ENCODE measurements around the gene SYNGAP1. TPM values are rescaled to one million over a fixed set of nuclear protein-coding genes. Genes with fewer than 3 reads are reported as not detected.

Gene SYNGAP1
- total and polyA plus RNA-seq, 2 donors (not counting 1 experiment from before 2014, with no cell fraction given), result 3.6 to 7.3 TPM

DNA sequence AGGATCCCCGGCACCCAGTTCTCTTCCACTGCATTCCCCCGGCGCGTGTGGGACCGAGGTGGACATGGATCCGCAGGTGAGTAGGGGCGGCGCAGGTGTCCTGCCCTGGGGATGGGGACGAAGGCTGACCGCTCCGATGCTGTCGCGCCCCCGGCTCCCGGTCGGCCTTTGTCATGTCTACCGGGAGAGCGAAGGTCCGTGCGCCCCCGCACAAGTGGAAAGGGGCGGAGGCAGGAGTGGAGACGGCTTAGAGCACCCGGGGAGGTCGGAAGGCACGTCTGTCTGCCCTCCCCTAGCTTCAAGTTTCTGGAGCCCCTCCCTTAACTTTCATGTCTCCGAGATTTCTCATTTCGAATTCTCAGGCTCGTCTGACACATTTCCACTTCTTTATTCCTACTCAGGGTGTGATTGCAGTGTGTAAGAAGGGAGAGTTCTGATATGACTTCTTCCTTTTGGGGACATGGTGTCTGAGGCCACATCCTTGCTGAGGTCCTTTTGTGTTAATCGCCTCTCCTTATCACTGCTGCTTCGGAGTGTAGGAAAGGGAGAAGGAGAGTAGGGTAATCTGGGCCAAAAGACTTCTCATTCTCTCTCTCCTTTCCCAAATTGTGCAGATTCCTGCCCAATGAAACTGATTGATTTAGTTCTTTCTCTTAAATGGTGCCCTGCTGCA is 27.8 kb upstream of the SYNGAP1 start:
- TF ChIP-seq EZH2 (IDR thresholded peaks at IDR 0.05; ENCODE audit: low read length, missing control alignments) (no peak), CTCF (conservative IDR thresholded peaks at IDR 0.05 in 1 of 2, IDR thresholded peaks at IDR 0.05 in 1 of 2; ENCODE audit: low read depth in 1 of 2, low read length in 2 of 2) (no peak)
- Histone ChIP-seq H3K4me1 (ENCODE audit: control insufficient read depth, extremely low read depth, insufficient read depth, low read length) (peaks cover 10% of the 10 kb centered on the region), H3K4me2 (ENCODE audit: extremely low read depth, insufficient read depth, low read length) (peak overlapping the region; percentile 84), H3K36me3 (ENCODE audit: control insufficient read depth, insufficient read depth, low read length) (no peaks in the 10 kb centered on the region), H3K27ac (ENCODE audit: insufficient read depth, low read length) (peak overlapping the region; percentile 75), H4K20me1 (ENCODE audit: control insufficient read depth, extremely low read depth, insufficient read depth, low read length) (no peaks in the 10 kb centered on the region), H3K79me2 (ENCODE audit: control insufficient read depth, insufficient read depth, low read length) (peaks cover 51% of the 10 kb centered on the region), H3K27me3 (ENCODE audit: control insufficient read depth, insufficient read depth, low read length) (no peaks in the 10 kb centered on the region), H2AFZ (ENCODE audit: low read length) (peak overlapping the region; percentile 30), H3K4me3 (replicated peaks in 1 of 4; ENCODE audit: control extremely low read depth in 1 of 4, insufficient read depth in 1 of 4, low read depth in 3 of 4, low read length in 4 of 4) (peak overlapping the region; percentile 57 to 95 (median 74)), H3K9me3 (ENCODE audit: control insufficient read depth, insufficient read depth, low read depth, low read length) (no peaks in the 10 kb centered on the region), H3K9ac (ENCODE audit: insufficient read depth, low read length) (peak overlapping the region; percentile 57)
- DNase-seq (ENCODE audit: low read depth in 2 of 2), result peak in 1 of 2 donors; percentile 49

DNA sequence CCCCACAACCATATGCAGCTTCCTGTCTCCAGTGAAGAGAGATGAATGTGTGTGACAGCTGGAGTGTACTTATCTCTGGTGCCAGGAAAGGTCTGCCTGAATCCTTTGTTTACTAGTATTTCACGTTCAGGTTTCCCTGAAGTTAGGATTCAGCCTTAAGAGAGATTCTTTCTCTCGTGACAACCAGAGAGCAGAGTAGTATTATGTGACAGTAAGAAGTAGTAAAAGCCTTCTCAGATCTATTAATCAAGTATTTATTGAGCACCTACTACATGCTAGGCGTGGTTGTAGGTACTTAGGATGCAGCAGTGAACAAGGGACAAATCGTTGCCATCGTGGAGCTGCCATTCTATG is 27.3 kb upstream of the SYNGAP1 start:
- Histone ChIP-seq H3K36me3 (ENCODE audit: control insufficient read depth, insufficient read depth, low read length) (no peaks in the 10 kb centered on the region), H3K27me3 (ENCODE audit: control insufficient read depth, insufficient read depth, low read length) (no peaks in the 10 kb centered on the region), H3K79me2 (ENCODE audit: control insufficient read depth, insufficient read depth, low read length) (peaks cover 54% of the 10 kb centered on the region), H4K20me1 (ENCODE audit: control insufficient read depth, extremely low read depth, insufficient read depth, low read length) (no peaks in the 10 kb centered on the region), H3K9me3 (ENCODE audit: control insufficient read depth, insufficient read depth, low read depth, low read length) (no peaks in the 10 kb centered on the region), H3K4me2 (ENCODE audit: extremely low read depth, insufficient read depth, low read length) (peak overlapping the region; percentile 84), H3K4me3 (replicated peaks in 1 of 4; ENCODE audit: control extremely low read depth in 1 of 4, insufficient read depth in 1 of 4, low read depth in 3 of 4, low read length in 4 of 4) (peak overlapping the region; percentile 57 to 95 (median 74)), H3K9ac (ENCODE audit: insufficient read depth, low read length) (no peak overlapping the region), H3K27ac (ENCODE audit: insufficient read depth, low read length) (peak overlapping the region; percentile 75), H2AFZ (ENCODE audit: low read length) (peak overlapping the region; percentile 27), H3K4me1 (ENCODE audit: control insufficient read depth, extremely low read depth, insufficient read depth, low read length) (peaks cover 10% of the 10 kb centered on the region)
- no peak for DNase-seq (ENCODE audit: low read depth in 2 of 2)
- TF ChIP-seq CTCF (conservative IDR thresholded peaks at IDR 0.05 in 1 of 2, IDR thresholded peaks at IDR 0.05 in 1 of 2; ENCODE audit: low read depth in 1 of 2, low read length in 2 of 2) (no peak), EZH2 (IDR thresholded peaks at IDR 0.05; ENCODE audit: low read length, missing control alignments) (no peak)

GRCh38 chr6:33392979-33393378 is 26.9 kb upstream of the SYNGAP1 start:
- Histone ChIP-seq H3K4me1 (ENCODE audit: control insufficient read depth, extremely low read depth, insufficient read depth, low read length) (peaks cover 10% of the 10 kb centered on the region), H3K4me3 (replicated peaks in 1 of 4; ENCODE audit: control extremely low read depth in 1 of 4, insufficient read depth in 1 of 4, low read depth in 3 of 4, low read length in 4 of 4) (peak overlapping the region; percentile 57 to 95 (median 74)), H2AFZ (ENCODE audit: low read length) (peak overlapping the region; percentile 39), H3K4me2 (ENCODE audit: extremely low read depth, insufficient read depth, low read length) (peak overlapping the region; percentile 84), H3K27ac (ENCODE audit: insufficient read depth, low read length) (peak overlapping the region; percentile 75), H3K9ac (ENCODE audit: insufficient read depth, low read length) (no peak overlapping the region), H3K36me3 (ENCODE audit: control insufficient read depth, insufficient read depth, low read length) (no peaks in the 10 kb centered on the region), H3K79me2 (ENCODE audit: control insufficient read depth, insufficient read depth, low read length) (peaks cover 58% of the 10 kb centered on the region), H3K9me3 (ENCODE audit: control insufficient read depth, insufficient read depth, low read depth, low read length) (no peaks in the 10 kb centered on the region), H4K20me1 (ENCODE audit: control insufficient read depth, extremely low read depth, insufficient read depth, low read length) (no peaks in the 10 kb centered on the region), H3K27me3 (ENCODE audit: control insufficient read depth, insufficient read depth, low read length) (no peaks in the 10 kb centered on the region)
- DNase-seq (ENCODE audit: low read depth in 2 of 2), result no peak
- TF ChIP-seq EZH2 (IDR thresholded peaks at IDR 0.05; ENCODE audit: low read length, missing control alignments), result no peak
- no peak for TF ChIP-seq CTCF (conservative IDR thresholded peaks at IDR 0.05 in 1 of 2, IDR thresholded peaks at IDR 0.05 in 1 of 2; ENCODE audit: low read depth in 1 of 2, low read length in 2 of 2)
